HG02981 (cell line): ENCODE measurements around the gene RGS9.
"Not testable (repeated sequence)": the region's sequence is repeated elsewhere in the genome, so short reads cannot be mapped to it uniquely, and the experiment has no call there.

Source experiments
- ATAC-seq: cut with Tn5 transposase; IDR thresholded peaks from one replicate; pipeline ENCODE4 v1.9.1; 2021; ENCODE audit warnings: mild to moderate bottlenecking, moderate library complexity; ENCODE audit not compliant: unreplicated experiment

The RGS9 gene

GRCh38 chr17:65204001-65204400, 66.8 kb downstream of the RGS9 start:
- no peak for ATAC-seq

GRCh38 chr17:65205655-65206054, 68.5 kb downstream of the RGS9 start:
- no peak for ATAC-seq

GRCh38 chr17:65207448-65207847, 70.3 kb downstream of the RGS9 start:
- ATAC-seq: not testable (repeated sequence)

GRCh38 chr17:65208717-65209116, 71.5 kb downstream of the RGS9 start:
- ATAC-seq: no peak

- no peak for ATAC-seq
Measured at GRCh38 chr17:65218261-65218660, 81.1 kb downstream of the RGS9 start.

GRCh38 chr17:65219124-65219523, 82.0 kb downstream of the RGS9 start:
- ATAC-seq: no peak

GRCh38 chr17:65219707-65220106, 82.5 kb downstream of the RGS9 start:
- ATAC-seq: no peak

GRCh38 chr17:65220732-65221131, 83.6 kb downstream of the RGS9 start:
- ATAC-seq: no peak

GRCh38 chr17:65222214-65222738, 85.1 kb downstream of the RGS9 start:
- ATAC-seq: no peak

- ATAC-seq: no peak
Measured at GRCh38 chr17:65225061-65225460, 87.9 kb downstream of the RGS9 start.

- ATAC-seq: no peak
Measured at GRCh38 chr17:65226227-65226626, 89.1 kb downstream of the RGS9 start.

GRCh38 chr17:65227637-65228036, 90.5 kb downstream of the RGS9 start:
- no peak for ATAC-seq

GRCh38 chr17:65228287-65228686, 91.1 kb downstream of the RGS9 start:
- ATAC-seq: no peak

GRCh38 chr17:65228734-65229620, 91.8 kb downstream of the RGS9 start:
- peak; percentile 58 for ATAC-seq

GRCh38 chr17:65229621-65229995, 92.4 kb downstream of the RGS9 start:
- ATAC-seq: no peak

- no peak for ATAC-seq
Measured at GRCh38 chr17:65230040-65230439, 92.9 kb downstream of the RGS9 start.

GRCh38 chr17:65231086-65231485, 93.9 kb downstream of the RGS9 start:
- ATAC-seq: no peak

- no peak for ATAC-seq
Measured at GRCh38 chr17:65231662-65232335, 94.6 kb downstream of the RGS9 start.

- no peak for ATAC-seq
Measured at GRCh38 chr17:65235284-65235683, 98.1 kb downstream of the RGS9 start.

GRCh38 chr17:65236321-65236720, 99.2 kb downstream of the RGS9 start:
- ATAC-seq: no peak

- no peak for ATAC-seq
Measured at GRCh38 chr17:65243838-65244625, 106.9 kb downstream of the RGS9 start.
